GM18517 (cell line): ENCODE measurements around the gene PEX11B.
"Not testable (repeated sequence)": the region's sequence is repeated elsewhere in the genome, so short reads cannot be mapped to it uniquely, and the experiment has no call there.

Experiments used
- ATAC-seq: cut with Tn5 transposase; IDR thresholded peaks from one replicate; pipeline ENCODE4 v1.9.1; 2021; ENCODE audit warnings: mild to moderate bottlenecking, moderate library complexity; ENCODE audit not compliant: unreplicated experiment

PEX11B gene

DNA sequence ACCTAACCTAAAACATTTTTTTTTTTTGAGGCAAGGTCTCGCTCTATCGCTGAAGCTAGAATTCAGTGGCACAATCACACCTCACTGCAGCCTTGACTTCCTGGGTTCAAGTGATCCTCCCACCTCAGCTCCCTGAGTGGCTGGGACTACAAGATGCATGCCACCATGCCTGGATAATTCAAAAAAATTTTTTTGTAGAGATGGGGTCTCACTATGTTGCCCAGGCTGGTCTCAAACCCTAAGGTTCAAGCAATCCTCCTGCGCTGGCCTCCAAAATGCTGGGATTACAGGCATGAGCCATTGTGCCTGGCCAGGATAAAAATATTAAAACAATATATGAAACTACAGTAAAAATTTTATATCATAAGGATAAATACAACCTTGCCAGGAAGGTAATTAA lies 34.4 kb upstream of the PEX11B start:
- no peak for ATAC-seq

DNA sequence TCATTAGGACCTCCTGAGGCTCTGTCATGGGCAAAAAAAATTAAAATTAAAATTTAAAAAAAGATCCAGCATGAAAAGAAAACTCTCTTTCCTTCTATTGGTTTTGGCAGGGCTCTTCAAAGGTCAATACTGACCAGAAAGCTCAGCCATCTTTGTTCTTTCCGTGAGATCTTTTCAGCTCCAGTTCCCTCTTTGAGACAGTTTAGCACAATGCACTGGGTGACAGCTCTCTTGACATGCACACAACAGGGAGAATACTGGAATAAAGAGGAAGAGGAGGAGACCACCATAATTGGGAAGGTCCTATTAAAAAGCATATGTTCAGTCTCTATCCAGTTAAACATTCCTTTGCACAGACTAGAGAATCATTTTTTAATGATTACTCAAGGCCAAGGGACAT lies 33.0 kb upstream of the PEX11B start:
- no peak for ATAC-seq

DNA sequence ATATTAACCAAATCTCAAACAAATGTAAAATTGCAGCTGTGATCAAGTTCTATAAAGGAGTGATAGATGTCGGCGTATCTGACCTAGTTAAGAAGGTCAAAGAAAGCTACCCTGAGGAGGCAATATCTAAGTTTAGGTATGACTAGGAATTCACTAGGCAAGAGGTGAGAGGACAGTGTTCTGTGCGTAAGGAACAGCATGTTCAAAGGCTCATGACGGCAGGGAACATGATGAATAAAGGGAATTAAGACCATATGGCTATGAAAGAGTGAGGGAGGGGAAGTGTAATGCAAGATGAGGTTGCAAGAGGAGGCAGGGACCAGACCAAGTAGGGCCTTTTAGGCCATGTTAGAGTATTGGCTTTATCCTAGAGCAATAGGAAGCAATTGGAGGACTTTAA lies 30.7 kb upstream of the PEX11B start:
- no peak for ATAC-seq

DNA sequence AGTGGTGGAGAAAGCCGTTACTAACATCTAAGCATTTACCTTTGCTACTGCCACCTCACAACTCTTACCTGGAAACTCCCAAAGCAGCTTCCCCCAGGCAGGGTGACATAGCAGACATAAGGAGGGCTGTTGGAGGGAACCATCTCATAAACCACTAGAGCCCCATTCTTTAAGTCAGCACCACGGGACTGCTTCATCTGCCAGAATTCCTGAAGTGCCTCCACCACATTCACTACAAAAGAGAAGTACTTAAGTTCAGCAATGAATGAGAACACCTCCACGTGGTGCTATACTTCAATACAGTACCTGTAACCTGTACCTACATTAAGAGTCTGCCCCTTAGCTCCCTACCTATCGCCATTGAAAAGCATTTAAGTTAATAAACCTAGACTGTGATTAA lies 29.0 kb upstream of the PEX11B start:
- ATAC-seq: no peak

DNA sequence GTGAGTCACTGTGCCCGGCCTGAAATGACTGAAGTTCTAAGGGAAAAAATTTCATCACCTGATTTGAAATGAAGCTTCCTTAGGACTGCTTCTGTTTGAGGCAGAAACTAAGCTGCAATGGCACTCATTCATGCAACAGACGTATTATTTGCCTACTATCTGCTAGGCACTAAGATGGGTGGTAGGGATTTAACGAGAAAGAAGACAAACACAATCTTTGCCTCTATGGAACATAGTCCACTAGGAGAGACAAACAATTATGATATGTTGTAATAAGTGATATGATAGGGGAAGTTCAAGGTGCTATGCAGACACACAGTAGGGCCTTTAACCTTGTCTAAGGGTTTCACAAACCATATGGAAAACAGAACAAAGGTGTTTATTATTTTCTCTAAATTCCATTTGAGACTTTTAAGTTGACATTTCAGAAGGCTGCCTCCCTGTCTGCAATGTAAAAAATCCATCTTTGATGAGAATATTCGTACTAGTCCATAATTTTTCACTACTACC lies 28.0 kb upstream of the PEX11B start:
- ATAC-seq: no peak

DNA sequence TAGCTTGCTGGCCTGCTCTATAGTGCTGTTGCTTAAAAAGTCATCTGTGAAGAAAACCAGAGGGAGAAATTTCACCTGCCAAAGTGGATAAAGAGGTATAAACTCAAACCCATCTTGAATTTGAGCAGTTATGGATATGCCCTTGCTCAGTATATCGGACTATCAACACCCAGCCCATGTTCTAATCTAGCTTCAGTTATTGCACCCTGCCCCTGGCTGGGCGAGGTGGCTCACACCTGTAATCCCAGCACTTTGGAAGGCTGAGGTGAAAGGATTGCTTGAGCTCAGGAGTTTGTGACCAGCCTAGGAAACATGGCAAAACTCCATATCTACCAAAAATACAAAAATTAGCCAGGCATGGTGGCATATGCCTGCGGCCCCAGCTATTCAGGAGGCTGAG lies 26.0 kb upstream of the PEX11B start:
- no peak for ATAC-seq

DNA sequence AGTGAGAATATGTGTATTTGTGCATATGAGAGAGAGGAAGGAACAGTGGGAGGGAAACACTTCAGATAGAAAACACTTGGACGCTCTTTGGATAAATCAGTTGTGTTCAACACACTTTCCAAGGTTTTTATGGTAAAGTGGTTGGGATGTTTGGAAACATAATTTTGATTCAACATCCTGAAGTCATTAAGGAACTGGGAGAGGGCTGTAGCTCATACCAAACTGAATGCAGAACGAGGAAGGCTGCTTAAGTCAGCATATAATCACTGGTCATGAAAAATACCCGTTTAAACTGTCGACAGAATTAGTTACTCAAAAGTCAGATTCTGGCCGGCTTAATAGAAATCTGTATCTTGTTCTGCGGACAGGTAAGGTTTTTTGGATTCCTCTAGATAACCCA lies 24.4 kb upstream of the PEX11B start:
- no peak for ATAC-seq

DNA sequence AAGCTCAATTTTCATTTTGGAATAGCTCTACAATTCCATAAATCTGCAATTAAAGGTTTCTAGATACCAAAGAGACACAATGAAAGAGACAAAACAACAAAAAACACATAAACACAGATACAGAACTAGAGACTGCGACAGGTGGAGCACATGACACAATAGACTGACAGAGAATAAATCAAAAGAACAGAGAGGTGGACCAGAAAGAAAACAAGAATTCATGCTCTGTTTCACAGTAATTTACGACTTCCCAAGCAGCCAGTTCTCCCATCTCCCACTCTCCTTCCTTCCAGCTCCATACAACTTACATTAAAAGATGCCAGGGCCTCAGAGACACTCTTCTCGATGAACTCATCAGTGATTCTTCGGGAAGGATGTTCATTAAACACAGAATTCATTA lies 23.9 kb upstream of the PEX11B start:
- ATAC-seq: no peak

DNA sequence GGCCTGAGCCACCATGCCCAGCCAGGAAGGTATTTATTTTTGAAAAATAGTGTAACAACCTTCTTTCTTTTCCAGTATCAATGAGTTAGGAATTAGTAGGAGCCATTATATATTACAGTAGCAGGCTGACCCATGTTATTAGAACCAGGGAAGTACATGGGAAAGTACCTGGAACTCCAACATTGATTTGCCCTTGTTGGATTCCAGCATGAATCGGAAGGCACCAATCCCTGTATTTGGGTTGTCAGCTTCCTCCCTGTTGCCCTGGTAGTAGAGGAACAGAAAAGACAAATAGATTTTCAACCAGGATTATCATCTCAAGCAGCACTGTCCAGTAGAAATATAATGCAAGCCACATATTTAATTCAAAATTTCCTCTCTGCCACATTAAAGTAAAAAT lies 18.9 kb upstream of the PEX11B start:
- no peak for ATAC-seq

DNA sequence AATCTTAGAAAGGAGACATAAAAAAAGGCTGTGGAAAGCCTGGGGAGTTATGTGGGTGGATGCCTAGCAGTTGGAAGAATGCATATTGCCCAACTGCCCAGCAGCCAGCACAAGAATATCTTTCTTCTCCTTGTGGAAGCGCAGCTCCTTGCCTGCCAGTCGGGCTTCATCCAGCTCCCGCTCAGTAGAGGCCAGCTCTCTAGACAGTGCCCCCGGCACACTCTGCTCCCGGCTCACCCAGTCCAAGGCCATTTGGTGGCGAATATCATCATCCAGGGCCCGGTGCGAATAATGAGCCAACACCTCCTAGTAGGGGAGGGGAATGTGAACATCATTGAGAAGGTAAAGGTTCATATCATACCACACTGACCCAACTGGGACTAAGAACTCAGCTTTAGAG lies 17.7 kb upstream of the PEX11B start:
- ATAC-seq: no peak

DNA sequence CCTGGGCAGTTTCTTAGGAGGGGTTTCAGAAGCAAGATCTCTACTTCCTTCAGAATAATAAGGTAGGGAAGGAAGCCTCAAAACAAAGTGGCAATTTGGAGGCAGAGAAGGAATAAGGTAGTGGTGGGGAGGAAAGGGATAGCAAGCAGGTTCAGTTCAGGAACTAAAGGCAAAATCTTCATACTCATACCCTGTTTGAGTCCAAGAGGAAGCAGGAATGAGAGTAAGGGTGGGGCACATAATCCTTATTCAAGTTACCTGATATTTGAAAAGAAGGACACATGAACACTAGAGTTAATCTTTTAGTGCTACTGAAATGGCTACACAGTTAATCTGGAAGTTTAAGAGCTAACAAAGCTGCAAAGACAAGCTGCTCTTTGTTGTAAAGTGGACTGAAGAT lies 17.2 kb upstream of the PEX11B start:
- ATAC-seq: no peak

DNA sequence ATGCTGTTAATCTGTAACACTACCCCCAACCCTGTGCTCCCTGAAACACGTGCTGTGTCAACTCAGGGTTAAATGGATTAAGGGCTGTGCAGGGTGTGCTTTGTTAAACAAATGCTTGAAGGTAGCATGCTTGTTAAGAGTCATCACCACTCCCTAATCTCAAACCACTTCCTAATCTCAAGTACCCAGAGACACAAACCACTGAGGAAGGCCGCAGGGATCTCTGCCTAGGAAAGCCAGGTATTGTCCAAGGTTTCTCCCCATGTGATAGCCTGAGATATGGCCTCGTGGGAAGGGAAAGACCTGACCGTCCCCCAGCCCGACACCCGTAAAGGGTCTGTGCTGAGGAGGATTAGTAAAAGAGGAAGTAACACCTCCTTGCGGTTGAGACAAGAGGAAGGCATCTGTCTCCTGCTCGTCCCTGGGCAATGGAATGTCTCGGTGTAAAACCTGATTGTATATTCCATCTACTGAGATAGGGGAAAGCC lies 14.0 kb upstream of the PEX11B start:
- ATAC-seq: not testable (repeated sequence)

DNA sequence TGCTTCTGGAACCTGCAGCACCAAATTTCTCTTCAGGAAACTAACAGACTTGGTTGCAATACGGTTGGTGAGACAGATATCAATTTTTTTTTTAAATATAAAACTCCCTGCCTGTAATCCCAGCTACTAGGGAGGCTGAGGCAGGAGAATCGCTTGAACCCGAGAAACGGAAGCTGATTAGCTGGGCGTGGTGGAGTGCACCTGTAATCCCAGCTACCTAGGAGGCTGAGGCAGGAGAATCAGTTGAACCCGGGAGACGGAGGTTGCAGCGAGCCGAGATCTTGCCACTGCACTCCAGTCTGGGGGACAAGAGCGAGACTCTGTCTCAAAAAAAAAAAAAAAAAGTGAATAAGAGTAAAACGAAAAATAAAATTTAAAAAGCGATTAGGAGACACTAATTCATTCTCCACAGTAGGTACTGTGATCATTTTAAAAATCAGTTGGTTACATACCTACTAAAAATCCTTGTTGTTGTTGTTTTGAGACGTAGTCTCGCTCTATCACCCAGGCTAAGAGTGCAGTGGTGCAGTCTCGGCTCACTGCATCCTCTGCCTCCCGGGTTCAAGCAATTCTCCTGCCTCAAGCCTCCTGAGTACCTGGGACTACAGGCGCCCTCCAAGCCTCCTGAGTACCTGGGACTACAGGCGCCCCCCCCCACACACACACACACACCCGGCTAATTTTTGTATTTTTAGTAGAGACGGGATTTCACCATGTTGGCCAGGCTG lies 9.6 kb upstream of the PEX11B start:
- no peak for ATAC-seq

DNA sequence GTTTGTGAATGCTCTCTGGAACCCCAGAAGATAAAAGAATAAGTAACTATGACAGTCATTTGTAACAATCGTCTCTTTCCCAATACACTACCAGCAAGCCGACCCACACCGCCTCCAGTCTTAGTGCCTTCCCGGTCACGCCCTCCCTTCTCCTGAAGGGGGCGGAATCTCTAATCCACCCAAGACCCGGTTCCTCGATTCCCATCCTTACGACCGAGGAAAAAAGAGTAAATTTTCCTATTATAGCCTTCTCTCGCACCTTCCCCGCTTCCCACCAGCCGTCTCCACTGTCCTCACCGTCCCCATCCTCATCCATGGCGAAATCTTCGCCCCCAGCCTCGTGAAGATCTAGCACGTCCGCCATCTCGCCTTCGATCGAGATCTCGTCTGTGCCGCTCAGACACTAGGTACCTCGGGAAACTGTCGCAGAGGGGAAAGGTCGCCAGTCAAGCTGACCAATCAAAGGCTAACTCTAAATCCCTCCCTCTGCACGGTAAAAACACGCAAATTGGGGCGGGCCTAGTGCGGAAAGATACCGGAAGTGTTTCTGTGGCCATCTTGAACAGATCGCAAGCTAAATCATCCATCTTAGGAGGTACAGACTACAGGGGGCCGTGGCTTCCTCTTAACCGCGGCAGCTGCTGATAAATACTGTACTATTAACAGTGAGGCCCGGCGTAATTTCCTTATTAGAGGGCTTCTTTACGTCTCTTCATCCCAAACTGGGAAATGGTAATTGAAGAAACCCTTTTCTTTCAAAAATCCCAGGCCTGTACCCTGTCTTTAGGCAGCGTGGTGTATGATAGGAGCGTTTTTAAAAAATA lies 8.8 kb upstream of the PEX11B start, which contains the start of gene RBM8A:
Gene RBM8A, minus strand, starts transcription at position 422 of the 824 bp plus-strand sequence. Its CDS starts 58 bp downstream, at position 364.
- peak; percentile 94 for ATAC-seq

DNA sequence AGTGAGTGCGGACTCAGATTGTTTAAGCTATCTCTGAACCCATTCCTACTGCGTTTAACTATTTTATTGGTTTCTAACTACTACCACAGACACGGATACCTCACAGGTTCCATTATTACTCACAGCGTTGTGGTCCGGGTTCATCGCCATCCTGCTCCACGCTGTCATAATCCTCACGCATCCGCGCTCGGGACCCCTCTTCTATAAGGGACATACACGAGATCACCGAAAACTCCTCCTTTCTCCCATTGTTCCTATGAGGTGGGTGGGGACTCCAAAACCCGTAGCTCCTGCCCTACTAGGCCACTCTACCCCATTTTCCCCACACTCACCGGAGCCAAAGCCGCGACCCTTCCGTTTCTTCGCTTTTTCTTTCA lies 8.2 kb upstream of the PEX11B start:
- no peak for ATAC-seq

DNA sequence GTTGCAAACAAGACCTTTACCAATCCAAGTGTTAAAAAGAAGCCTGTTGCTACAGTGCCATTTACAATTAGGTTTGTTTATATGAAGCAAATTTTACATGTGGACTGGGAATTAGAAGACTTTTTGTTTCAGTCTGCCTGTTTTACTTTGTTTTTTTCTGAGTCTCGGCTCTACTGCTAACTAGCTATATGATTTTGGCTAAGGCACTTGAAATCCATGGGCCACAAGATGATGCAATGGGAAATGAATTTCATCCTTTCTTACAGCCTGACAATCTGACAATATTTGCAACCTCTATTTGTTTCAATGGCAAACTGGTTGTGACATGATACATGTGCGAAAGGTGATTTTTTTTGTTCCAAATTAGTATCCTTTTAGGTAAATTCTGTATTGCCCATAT lies 3.7 kb upstream of the PEX11B start:
- ATAC-seq: no peak

DNA sequence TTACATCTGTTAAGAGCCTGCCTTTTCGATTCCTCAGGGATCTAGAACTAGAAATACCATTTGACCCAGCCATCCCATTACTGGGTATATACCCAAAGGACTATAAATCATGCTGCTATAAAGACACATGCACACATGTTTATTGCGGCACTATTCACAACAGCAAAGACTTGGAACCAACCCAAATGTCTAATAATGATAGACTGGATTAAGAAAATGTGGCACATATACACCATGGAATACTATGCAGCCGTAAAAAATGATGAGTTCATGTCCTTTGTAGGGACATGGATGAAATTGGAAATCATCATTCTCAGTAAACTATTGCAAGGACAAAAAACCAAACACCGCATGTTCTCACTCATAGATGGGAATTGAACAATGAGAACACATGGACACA lies 1.8 kb upstream of the PEX11B start:
- ATAC-seq: not testable (repeated sequence)

DNA sequence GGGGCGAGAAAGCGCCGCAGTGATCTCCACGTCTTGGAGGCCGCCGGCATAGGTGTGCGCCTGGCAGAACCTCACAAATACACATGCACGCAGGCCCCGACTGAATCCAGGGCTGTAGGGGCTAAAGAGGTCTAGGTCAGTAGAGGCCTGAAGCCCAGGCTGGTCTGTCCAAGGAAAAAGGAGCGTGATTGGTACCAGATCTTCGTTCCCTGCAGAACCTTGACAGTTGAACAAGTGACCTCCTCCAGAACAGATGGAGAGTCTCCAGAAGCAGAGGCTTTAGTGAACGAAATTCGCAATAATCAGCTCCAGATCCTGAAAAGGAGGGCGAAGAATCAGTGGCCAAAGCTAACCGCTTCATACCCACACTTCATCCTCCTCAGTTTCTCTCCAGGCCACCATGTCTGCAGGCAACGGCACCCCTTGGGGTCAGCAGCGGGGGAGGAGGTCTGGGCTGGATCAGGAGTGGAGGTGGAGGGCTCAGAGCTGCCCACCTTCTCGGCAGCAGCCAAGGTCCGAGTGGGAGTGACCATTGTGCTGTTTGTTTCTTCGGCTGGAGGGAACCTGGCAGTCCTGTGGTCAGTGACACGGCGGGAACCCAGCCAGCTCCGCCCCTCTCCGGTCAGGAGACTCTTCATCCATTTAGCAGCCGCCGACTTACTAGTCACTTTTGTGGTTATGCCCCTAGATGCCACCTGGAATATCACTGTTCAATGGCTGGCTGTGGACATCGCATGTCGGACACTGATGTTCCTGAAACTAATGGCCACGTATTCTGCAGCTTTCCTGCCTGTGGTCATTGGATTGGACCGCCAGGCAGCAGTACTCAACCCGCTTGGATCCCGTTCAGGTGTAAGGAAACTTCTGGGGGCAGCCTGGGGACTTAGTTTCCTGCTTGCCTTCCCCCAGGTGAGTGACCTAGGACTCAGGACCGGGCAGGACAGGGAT lies 749 bp upstream of the PEX11B start:
- ATAC-seq: peak; percentile 75

DNA sequence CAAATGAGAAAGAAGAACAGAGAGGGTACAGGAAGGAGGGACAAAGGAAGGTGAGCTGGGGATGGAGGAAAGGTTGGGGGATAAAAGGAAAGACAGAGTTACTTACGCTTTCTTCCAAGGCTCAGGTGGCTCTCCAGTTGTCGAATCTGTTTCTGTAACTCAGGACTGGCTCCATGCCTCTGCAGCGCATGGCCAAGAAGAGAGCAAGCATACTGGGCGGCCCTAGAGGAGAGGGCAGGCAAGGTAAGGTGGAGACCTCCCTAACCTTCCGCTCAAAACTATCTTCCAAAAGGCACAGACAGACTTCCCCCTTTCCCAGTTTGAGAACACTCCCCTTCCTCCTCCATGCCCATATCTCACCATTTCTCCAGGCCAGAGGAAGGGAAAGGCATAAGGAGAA lies 922 bp downstream of the PEX11B start:
- ATAC-seq: no peak

DNA sequence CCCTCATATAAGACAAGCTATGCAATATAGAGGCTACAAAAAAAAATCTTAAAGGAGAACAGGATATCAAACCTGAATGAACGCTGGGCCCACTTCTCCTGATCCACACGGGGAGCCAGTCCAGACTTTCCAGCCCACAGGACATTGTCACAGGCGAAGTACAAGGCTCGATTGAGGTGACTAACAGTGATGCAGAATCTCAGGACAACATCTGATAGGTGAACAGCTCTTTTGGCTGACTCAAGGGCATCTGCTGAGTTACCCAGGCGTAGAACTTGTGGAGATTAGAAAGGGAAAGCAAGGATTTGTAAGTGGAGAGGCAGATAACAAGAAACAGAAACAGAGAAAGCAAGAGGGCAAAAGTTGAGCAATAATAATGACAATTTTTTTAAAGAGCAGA lies 1.8 kb downstream of the PEX11B start:
- no peak for ATAC-seq

DNA sequence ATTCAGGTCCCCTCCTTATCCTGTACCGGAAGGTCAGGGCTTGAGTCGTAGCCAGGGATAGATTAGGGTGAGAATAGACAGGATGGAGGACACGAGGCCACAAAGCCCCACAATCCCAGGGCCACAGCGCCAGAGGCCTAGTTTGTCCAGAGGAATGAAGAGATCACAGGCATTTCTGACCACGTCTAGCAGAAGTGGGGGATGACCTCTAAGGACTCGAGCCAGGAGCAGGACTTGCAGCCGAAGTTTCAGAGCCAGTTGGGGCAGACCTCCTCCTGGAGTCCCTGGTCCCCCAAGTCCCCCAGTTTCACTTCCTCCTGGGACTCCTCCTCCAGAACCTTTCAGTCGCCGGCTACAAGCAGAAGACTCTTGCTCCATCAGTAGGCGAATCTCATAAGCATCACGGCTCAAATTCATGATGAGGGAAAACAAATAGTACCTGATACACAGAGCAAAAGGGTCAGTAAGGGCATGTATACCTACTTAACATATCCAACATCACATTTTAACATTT lies 6.3 kb downstream of the PEX11B start:
- no peak for ATAC-seq
